Uterus (tissue), 2 donors: Measurements from ENCODE around the gene CMC2.

ENCODE experiments used
- CTCF ChIP-seq, 4 experiments: fragments of 200-600 bp in 2 of 4; fragments of 450-650 bp in 2 of 4; sonication (generic) in 2 of 4; IDR thresholded peaks; one replicate each; pipeline ENCODE4 v1.5.1; 2016 to 2019; ENCODE audit warnings: antibody characterized with exemption in 4 of 4, mild to moderate bottlenecking in 2 of 4, moderate library complexity in 1 of 4
- POLR2A ChIP-seq, 2 donors: fragments of 450-650 bp; IDR thresholded peaks; one replicate each; pipeline ENCODE4 v1.6.1; 2016; ENCODE audit warnings: antibody characterized with exemption in 2 of 2, mild to moderate bottlenecking in 1 of 2, moderate library complexity in 1 of 2

- peak; percentile 87 to 98 (median 98) for TF ChIP-seq CTCF (IDR thresholded peaks at IDR 0.05)
- peak in 1 of 2 donors; percentile 63 for TF ChIP-seq POLR2A (IDR thresholded peaks at IDR 0.05)
These were observed 28.8 kb upstream of the CMC2 start, which contains the start of gene ATMIN for GRCh38 chr16:81035398-81035974.
